ENCODE results near the gene SAE1. TPM values are rescaled to one million over a fixed set of nuclear protein-coding genes. Genes with fewer than 3 reads are reported as not detected.
A peak's percentile ranks its signal among the peaks of the same experiment; 100 is the strongest.
"Not testable (repeated sequence)": the region's sequence is repeated elsewhere in the genome, so short reads cannot be mapped to it uniquely, and the experiment has no call there.

The SAE1 gene
- total RNA-seq, 2 donors from 2014 or later: 48.4 to 73.0 TPM

GRCh38 chr19:47247308-47247990 lies 116.8 kb downstream of the SAE1 start:
- Histone ChIP-seq H3K9me3 (no peaks in the 10 kb centered on the region), H3K27ac (no peak overlapping the region), H3K27me3 (replicated peaks; ENCODE audit: insufficient read depth) (no peaks in the 10 kb centered on the region), H3K36me3 (no peaks in the 10 kb centered on the region), H3K4me3 (no peak overlapping the region), H3K4me1 (replicated peaks) (no peaks in the 10 kb centered on the region)
- intact Hi-C loops (cut with DNase I): loop anchor here (2.0 kb wide), 1 partner anchor 37 kb away; no protein-coding TSS in a partner anchor
- no peak for DNase-seq (ENCODE audit: low spot score)
- WGBS: 33% methylated on average over 25 of the region's 25 CpGs
- TF ChIP-seq POLR2A (IDR thresholded peaks at IDR 0.05): no peak
- no peak for TF ChIP-seq POLR2AphosphoS5 (IDR thresholded peaks at IDR 0.05)
- peak; percentile 80 to 92 (median 84) for TF ChIP-seq CTCF (IDR thresholded peaks at IDR 0.05)

- intact Hi-C loops (cut with DNase I): not testable (repeated sequence)
- WGBS: 94% methylated on average over 8 of the region's 8 CpGs
These were observed 122.4 kb downstream of the SAE1 start for GRCh38 chr19:47253016-47253415.

GRCh38 chr19:47253467-47253881 lies 122.8 kb downstream of the SAE1 start:
- Histone ChIP-seq H3K27ac (no peak overlapping the region), H3K36me3 (no peaks in the 10 kb centered on the region), H3K9me3 (no peaks in the 10 kb centered on the region), H3K27me3 (replicated peaks; ENCODE audit: insufficient read depth) (no peaks in the 10 kb centered on the region), H3K4me1 (replicated peaks) (no peaks in the 10 kb centered on the region), H3K4me3 (no peak overlapping the region)
- no peak for DNase-seq (ENCODE audit: low spot score)
- 35% methylated on average over 3 of the region's 3 CpGs for WGBS
- TF ChIP-seq POLR2AphosphoS5 (IDR thresholded peaks at IDR 0.05) (peak; percentile 11), POLR2A (IDR thresholded peaks at IDR 0.05) (no peak)
- intact Hi-C loops (cut with DNase I): no loop called here

More at GRCh38 chr19:47253016-47253415, 122.4 kb downstream of the SAE1 start:
- H3K27ac ChIP-seq; H3K4me3 ChIP-seq; H3K9me3 ChIP-seq; H3K4me1 ChIP-seq (replicated peaks); DNase-seq (ENCODE audit: low spot score); H3K27me3 ChIP-seq (replicated peaks; ENCODE audit: insufficient read depth); H3K36me3 ChIP-seq: not testable (repeated sequence)

- H3K4me1 ChIP-seq (replicated peaks): no peaks in the 10 kb centered on the region
- WGBS: 87% methylated on average over 5 of the region's 5 CpGs
- H3K36me3 ChIP-seq: no peaks in the 10 kb centered on the region
- H3K4me3 ChIP-seq: no peak overlapping the region
- DNase-seq (ENCODE audit: low spot score): no peak
- TF ChIP-seq POLR2AphosphoS5 (IDR thresholded peaks at IDR 0.05) (no peak), CTCF (IDR thresholded peaks at IDR 0.05) (no peak), POLR2A (IDR thresholded peaks at IDR 0.05) (no peak)
- no peaks in the 10 kb centered on the region for H3K9me3 ChIP-seq
- no peaks in the 10 kb centered on the region for H3K27me3 ChIP-seq (replicated peaks; ENCODE audit: insufficient read depth)
- intact Hi-C loops (cut with DNase I): no loop called here
- no peak overlapping the region for H3K27ac ChIP-seq
These were observed 123.3 kb downstream of the SAE1 start for GRCh38 chr19:47253970-47254369.

- 14% methylated on average over 55 of the region's 60 CpGs for WGBS
- H3K36me3 ChIP-seq: peaks cover 5 to 15% of the 10 kb centered on the region in 2 donors
- no peaks in the 10 kb centered on the region for H3K27me3 ChIP-seq (replicated peaks; ENCODE audit: insufficient read depth)
- peak within 1 kb of the TSS; percentile 92 to 94 for H3K27ac ChIP-seq
- no peaks in the 10 kb centered on the region for H3K4me1 ChIP-seq (replicated peaks)
- peak; percentile 94 for DNase-seq (ENCODE audit: low spot score)
- intact Hi-C loops (cut with DNase I): no loop called here
- H3K9me3 ChIP-seq: no peaks in the 10 kb centered on the region
- H3K4me3 ChIP-seq: peak within 1 kb of the TSS; percentile 44 to 58
- TF ChIP-seq CTCF (IDR thresholded peaks at IDR 0.05): no peak
- TF ChIP-seq POLR2A (IDR thresholded peaks at IDR 0.05): peak; percentile 86
- TF ChIP-seq POLR2AphosphoS5 (IDR thresholded peaks at IDR 0.05): peak; percentile 95
These were observed 125.5 kb downstream of the SAE1 start, which contains the start of gene CCDC9 for GRCh38 chr19:47255879-47256692. CCDC9 (plus strand) TSS chr19:47256525; CDS start chr19:47258401, 1,876 bp downstream.
